ENCODE results near the gene GPR15. TPM values are rescaled to one million over a fixed set of nuclear protein-coding genes. Genes with fewer than 3 reads are reported as not detected.

Gene GPR15
- total and polyA plus RNA-seq, 10 of the 15 experiments (the other 5 are each of a cell fraction or from before 2014, with no cell fraction given): 70.7 to 150 (median 115) TPM

DNA sequence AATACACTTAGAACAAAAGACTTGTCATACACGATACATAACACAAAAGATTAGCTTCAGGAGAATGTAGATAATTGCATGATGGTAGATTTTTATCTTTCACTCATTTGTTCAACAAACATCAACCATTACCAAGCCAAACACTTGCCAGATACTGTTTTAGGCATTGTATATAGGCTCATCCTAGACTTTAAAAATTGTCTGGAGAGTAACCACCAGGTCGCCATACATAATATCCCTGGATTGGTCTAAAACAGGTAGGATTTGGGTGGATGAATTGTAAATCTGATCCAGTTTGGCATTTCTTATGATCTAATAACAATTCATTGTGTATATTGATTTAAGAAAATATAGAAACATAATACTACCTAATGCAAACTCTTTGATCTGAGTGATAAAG, 22.8 kb downstream of the GPR15 start (continued):
- TF ChIP-seq KAT2A (conservative IDR thresholded peaks at IDR 0.05; ENCODE audit: control insufficient read depth, low read depth, low read length): no peak

DNA sequence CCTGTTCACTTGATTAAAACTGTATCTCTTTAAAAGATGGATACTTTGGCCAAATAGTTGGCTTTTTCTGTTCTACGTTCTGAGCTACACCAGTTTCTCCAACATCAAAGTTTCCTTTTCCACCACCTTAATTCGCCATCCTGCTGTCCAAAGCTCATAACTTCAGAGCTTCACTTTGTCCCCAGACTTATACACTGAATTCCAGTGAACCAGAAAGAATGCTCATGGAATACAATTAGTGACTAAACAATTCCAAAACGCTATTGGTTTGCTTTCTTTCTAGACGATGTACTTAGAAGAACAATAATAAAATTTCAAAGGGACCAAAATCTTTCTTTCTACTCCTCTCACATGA, 23.2 kb downstream of the GPR15 start:
- ATAC-seq (no peak), DNase-seq (ENCODE audit: low read depth, low spot score) (no peak), FAIRE-seq (no peak)
- Histone ChIP-seq H3K9me3 (replicated peaks; ENCODE audit: control insufficient read depth, insufficient read depth, low read length) (no peaks in the 10 kb centered on the region; the same call in 2 of the 3 replicates), H3K4me3 (peak overlapping the region; percentile 73), H3K4me2 (ENCODE audit: control insufficient read depth, insufficient read depth) (peak overlapping the region; percentile 57), H3K27ac (ENCODE audit: control insufficient read depth, insufficient read depth) (peak overlapping the region; percentile 100), H3K79me2 (ENCODE audit: control insufficient read depth, insufficient read depth, low read length) (peaks cover 93% of the 10 kb centered on the region), H2AFZ (ENCODE audit: control insufficient read depth, low read depth, low read length) (no peak overlapping the region), H3K36me3 (ENCODE audit: control insufficient read depth in 2 of 2, insufficient read depth in 2 of 2, low read length in 1 of 2) (no peaks in the 10 kb centered on the region), H4K20me1 (ENCODE audit: control insufficient read depth, insufficient read depth) (no peaks in the 10 kb centered on the region), H3K9ac (ENCODE audit: control insufficient read depth, insufficient read depth, low read length) (peak overlapping the region; percentile 94), H3K27me3 (replicated peaks in 1 of 2; ENCODE audit: control insufficient read depth in 2 of 2, insufficient read depth in 2 of 2, low read length in 1 of 2) (no peaks in the 10 kb centered on the region), H3K4me1 (ENCODE audit: control insufficient read depth, insufficient read depth, low read length) (peaks cover 22% of the 10 kb centered on the region)
- peak; percentile 62; the same call in 1 of the 2 replicates for TF ChIP-seq POLR2AphosphoS5 (IDR thresholded peaks at IDR 0.05; ENCODE audit: low read length)
- no peak for TF ChIP-seq SPI1 (IDR thresholded peaks at IDR 0.05; ENCODE audit: borderline replicate concordance, insufficient read depth, low read depth, low read length)
- TF ChIP-seq, protein P1, sequence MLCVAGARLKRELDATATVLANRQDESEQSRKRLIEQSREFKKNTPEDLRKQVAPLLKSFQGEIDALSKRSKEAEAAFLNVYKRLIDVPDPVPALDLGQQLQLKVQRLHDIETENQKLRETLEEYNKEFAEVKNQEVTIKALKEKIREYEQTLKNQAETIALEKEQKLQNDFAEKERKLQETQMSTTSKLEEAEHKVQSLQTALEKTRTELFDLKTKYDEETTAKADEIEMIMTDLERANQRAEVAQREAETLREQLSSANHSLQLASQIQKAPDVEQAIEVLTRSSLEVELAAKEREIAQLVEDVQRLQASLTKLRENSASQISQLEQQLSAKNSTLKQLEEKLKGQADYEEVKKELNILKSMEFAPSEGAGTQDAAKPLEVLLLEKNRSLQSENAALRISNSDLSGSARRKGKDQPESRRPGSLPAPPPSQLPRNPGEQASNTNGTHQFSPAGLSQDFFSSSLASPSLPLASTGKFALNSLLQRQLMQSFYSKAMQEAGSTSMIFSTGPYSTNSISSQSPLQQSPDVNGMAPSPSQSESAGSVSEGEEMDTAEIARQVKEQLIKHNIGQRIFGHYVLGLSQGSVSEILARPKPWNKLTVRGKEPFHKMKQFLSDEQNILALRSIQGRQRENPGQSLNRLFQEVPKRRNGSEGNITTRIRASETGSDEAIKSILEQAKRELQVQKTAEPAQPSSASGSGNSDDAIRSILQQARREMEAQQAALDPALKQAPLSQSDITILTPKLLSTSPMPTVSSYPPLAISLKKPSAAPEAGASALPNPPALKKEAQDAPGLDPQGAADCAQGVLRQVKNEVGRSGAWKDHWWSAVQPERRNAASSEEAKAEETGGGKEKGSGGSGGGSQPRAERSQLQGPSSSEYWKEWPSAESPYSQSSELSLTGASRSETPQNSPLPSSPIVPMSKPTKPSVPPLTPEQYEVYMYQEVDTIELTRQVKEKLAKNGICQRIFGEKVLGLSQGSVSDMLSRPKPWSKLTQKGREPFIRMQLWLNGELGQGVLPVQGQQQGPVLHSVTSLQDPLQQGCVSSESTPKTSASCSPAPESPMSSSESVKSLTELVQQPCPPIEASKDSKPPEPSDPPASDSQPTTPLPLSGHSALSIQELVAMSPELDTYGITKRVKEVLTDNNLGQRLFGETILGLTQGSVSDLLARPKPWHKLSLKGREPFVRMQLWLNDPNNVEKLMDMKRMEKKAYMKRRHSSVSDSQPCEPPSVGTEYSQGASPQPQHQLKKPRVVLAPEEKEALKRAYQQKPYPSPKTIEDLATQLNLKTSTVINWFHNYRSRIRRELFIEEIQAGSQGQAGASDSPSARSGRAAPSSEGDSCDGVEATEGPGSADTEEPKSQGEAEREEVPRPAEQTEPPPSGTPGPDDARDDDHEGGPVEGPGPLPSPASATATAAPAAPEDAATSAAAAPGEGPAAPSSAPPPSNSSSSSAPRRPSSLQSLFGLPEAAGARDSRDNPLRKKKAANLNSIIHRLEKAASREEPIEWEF (IDR thresholded peaks at IDR 0.05; ENCODE audit: insufficient replicate concordance, low read depth, low read length): no peak
- TF ChIP-seq ATF7 (IDR thresholded peaks at IDR 0.05; ENCODE audit: low read depth): no peak
- TF ChIP-seq, protein P2, sequence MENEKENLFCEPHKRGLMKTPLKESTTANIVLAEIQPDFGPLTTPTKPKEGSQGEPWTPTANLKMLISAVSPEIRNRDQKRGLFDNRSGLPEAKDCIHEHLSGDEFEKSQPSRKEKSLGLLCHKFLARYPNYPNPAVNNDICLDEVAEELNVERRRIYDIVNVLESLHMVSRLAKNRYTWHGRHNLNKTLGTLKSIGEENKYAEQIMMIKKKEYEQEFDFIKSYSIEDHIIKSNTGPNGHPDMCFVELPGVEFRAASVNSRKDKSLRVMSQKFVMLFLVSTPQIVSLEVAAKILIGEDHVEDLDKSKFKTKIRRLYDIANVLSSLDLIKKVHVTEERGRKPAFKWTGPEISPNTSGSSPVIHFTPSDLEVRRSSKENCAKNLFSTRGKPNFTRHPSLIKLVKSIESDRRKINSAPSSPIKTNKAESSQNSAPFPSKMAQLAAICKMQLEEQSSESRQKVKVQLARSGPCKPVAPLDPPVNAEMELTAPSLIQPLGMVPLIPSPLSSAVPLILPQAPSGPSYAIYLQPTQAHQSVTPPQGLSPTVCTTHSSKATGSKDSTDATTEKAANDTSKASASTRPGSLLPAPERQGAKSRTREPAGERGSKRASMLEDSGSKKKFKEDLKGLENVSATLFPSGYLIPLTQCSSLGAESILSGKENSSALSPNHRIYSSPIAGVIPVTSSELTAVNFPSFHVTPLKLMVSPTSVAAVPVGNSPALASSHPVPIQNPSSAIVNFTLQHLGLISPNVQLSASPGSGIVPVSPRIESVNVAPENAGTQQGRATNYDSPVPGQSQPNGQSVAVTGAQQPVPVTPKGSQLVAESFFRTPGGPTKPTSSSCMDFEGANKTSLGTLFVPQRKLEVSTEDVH (IDR thresholded peaks at IDR 0.05; ENCODE audit: low read depth, partially characterized antibody): no peak
- no peak for TF ChIP-seq TARDBP (IDR thresholded peaks at IDR 0.05; ENCODE audit: borderline replicate concordance)
- TF ChIP-seq NRF1 (conservative IDR thresholded peaks at IDR 0.05; ENCODE audit: low read depth, low read length): no peak
- TF ChIP-seq GATAD2B (conservative IDR thresholded peaks at IDR 0.05; ENCODE audit: low read depth): no peak
- no peak for TF ChIP-seq CREM (IDR thresholded peaks at IDR 0.05; ENCODE audit: low read depth)
- POLR2A ChIA-PET: interaction anchor here (0.9 to 23.2 kb wide), 7 partner anchors 9 to 180 kb away, joined by 3 to 350 read pairs (median 5); partner anchors contain the start of gene GPR15
- BruUV-seq (replicated peaks): no TSS peak
- in situ Hi-C loops (cut with MboI) (no loop called here), intact Hi-C loops (cut with micrococcal nuclease; ENCODE audit: unreplicated experiment) (loop anchor here (5.0 to 10.0 kb wide), 2 partner anchors 323 to 860 kb away; no protein-coding TSS in a partner anchor)
- 14% methylated on average over 4 of the region's 4 CpGs for WGBS (ENCODE audit: insufficient coverage, insufficient replicate concordance, low lambda C conversion rate, missing lambda C conversion rate)
- CTCF ChIA-PET: interaction anchor here (0.9 to 5.9 kb wide), 5 partner anchors 8 to 32 kb away, joined by 3 to 32 read pairs (median 9); partner anchors contain the start of genes CLDND1 and GPR15
- SMC1A ChIA-PET (ENCODE audit: uncharacterized antibody, unreplicated experiment): interaction anchor here (0.9 to 23.6 kb wide), 9 partner anchors 7 to 190 kb away, joined by 3 to 603 read pairs (median 7); partner anchors contain the start of genes CLDND1 and GPR15
- RAD21 ChIA-PET (ENCODE audit: unreplicated experiment): interaction anchor here (0.9 to 20.2 kb wide), 8 partner anchors 9 to 201 kb away, joined by 3 to 511 read pairs (median 5); partner anchors contain the start of gene GPR15

Data from GM12878 (cell line).